Mesothelial cell of epicardium (in vitro differentiated cells): ENCODE data around the gene LIN7A. TPM values are rescaled to one million over a fixed set of nuclear protein-coding genes. Genes with fewer than 3 reads are reported as not detected.
A peak's percentile ranks its signal among the peaks of the same experiment; 100 is the strongest.

Experiments used
- DNase-seq, 2 experiments: peaks; one replicate each; pipeline ENCODE4 v3.0.0; 2021; ENCODE audit warnings: low spot score in 2 of 2; ENCODE audit not compliant: unreplicated experiment in 2 of 2
- H3K27ac Mint-ChIP-seq: 2 replicates; pipeline ENCODE4 v1.8.0; 2021; ENCODE audit warnings: mixed read lengths
- H3K27me3 Mint-ChIP-seq: 2 replicates; pipeline ENCODE4 v1.8.0; 2021; ENCODE audit warnings: low read depth, mixed read lengths
- H3K36me3 Mint-ChIP-seq: 2 replicates; pipeline ENCODE4 v1.8.0; 2021; ENCODE audit warnings: mixed read lengths
- H3K4me1 Mint-ChIP-seq: 2 replicates; pipeline ENCODE4 v1.8.0; 2021; ENCODE audit warnings: mixed read lengths
- H3K4me3 Mint-ChIP-seq: 2 replicates; pipeline ENCODE4 v1.8.0; 2021; ENCODE audit warnings: mild to moderate bottlenecking, moderate library complexity, mixed read lengths
- H3K9me3 Mint-ChIP-seq: 2 replicates; pipeline ENCODE4 v1.8.0; 2021; ENCODE audit warnings: mixed read lengths
- total RNA-seq: library from RNA; stranded (reverse); gene quantifications from 3 replicates; pipeline ENCODE4 v1.2.1, GENCODE V29; 2021
- TF ChIP-seq, protein P1 (sequence below): fragments of 200-600 bp; sonication (generic); IDR thresholded peaks from one replicate; pipeline ENCODE4 v1.5.0; 2021; ENCODE audit warnings: antibody characterized with exemption; ENCODE audit not compliant: unreplicated experiment

LIN7A gene
- total RNA-seq, 1 donor from 2014 or later, result 9.9 TPM

DNA sequence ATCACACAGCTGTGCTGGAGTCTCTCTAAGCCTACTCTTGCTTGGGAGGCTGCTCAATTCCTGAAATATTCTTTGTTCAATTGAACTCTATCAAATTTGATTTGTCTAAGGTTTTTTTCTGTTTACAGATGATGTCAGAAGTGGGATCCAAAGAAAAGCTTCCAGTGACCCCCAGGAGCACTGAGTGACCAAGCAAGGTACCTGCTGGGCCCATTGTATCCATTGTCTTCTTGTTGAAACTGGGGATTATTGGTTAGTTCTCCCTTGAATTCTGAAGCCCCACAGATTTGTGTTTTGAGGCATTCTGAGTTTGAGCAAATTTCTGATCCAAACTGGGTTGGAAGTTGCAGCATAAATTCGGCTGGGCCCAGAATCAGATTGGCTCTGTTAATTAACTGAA, 156.4 kb downstream of the LIN7A start:
- no peak for DNase-seq
- no peaks in the 10 kb centered on the region for H3K27me3 Mint-ChIP-seq
- no peak overlapping the region for H3K4me3 Mint-ChIP-seq
- peaks cover 20% of the 10 kb centered on the region for H3K4me1 Mint-ChIP-seq
- peaks cover 14% of the 10 kb centered on the region for H3K36me3 Mint-ChIP-seq
- peaks cover 23% of the 10 kb centered on the region for H3K9me3 Mint-ChIP-seq
- H3K27ac Mint-ChIP-seq, result no peak overlapping the region
- TF ChIP-seq, protein P1, sequence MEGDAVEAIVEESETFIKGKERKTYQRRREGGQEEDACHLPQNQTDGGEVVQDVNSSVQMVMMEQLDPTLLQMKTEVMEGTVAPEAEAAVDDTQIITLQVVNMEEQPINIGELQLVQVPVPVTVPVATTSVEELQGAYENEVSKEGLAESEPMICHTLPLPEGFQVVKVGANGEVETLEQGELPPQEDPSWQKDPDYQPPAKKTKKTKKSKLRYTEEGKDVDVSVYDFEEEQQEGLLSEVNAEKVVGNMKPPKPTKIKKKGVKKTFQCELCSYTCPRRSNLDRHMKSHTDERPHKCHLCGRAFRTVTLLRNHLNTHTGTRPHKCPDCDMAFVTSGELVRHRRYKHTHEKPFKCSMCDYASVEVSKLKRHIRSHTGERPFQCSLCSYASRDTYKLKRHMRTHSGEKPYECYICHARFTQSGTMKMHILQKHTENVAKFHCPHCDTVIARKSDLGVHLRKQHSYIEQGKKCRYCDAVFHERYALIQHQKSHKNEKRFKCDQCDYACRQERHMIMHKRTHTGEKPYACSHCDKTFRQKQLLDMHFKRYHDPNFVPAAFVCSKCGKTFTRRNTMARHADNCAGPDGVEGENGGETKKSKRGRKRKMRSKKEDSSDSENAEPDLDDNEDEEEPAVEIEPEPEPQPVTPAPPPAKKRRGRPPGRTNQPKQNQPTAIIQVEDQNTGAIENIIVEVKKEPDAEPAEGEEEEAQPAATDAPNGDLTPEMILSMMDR, result no peak

DNA sequence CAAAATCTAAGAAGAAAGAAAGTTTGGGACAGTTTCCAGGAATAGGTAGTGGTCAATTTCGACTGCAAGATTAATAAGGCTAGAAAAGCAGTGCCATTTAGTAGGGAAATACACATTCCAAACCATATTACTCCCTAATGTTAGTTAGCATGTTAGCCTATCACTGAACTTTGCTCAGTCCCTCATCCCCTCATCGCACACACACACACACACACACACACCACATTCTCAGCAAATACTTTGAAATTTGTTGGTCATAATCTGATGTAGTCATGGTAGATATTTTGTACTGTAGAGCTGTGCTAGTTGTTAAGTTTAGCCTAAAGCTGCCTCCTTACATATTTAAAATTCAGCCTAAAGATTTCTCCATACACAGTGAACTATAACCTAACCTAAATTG, 157.0 kb downstream of the LIN7A start:
- DNase-seq, result no peak
- Mint-ChIP-seq H3K4me3 (no peak overlapping the region), H3K4me1 (peaks cover 20% of the 10 kb centered on the region), H3K9me3 (peaks cover 28% of the 10 kb centered on the region), H3K27me3 (no peaks in the 10 kb centered on the region), H3K36me3 (peaks cover 14% of the 10 kb centered on the region), H3K27ac (no peak overlapping the region)
- TF ChIP-seq, protein P1, result no peak

DNA sequence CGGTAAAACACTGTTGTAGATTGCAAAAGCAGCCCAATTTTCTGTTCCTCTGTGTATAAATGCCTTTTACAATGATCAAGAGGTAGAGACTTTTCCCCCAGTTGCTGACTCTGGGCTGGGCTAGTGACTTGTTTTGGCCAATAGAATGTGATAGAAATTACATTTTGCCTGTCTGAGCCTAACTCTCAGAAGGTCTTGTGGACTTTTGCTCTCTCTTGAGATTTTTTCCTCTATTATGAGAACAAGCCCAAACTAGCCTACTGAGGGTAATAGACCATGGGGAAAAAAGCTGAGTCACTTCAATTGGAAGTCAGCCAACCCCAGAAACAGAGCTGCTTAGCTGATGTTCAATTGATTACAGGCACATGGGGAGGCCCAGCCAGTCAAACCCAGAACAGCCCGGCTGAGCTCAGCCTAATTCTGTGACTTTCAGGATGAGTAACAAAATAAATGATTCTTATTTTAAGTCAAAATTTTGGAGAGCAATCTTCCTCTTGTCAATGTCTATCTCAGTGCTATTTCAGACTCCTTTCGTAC, 159.7 kb downstream of the LIN7A start:
- Mint-ChIP-seq H3K27ac (peak overlapping the region; percentile 51), H3K4me3 (no peak overlapping the region), H3K9me3 (peaks cover 44% of the 10 kb centered on the region), H3K27me3 (no peaks in the 10 kb centered on the region), H3K36me3 (peaks cover 25% of the 10 kb centered on the region), H3K4me1 (peaks cover 20% of the 10 kb centered on the region)
- TF ChIP-seq, protein P1, result no peak
- DNase-seq, result no peak

DNA sequence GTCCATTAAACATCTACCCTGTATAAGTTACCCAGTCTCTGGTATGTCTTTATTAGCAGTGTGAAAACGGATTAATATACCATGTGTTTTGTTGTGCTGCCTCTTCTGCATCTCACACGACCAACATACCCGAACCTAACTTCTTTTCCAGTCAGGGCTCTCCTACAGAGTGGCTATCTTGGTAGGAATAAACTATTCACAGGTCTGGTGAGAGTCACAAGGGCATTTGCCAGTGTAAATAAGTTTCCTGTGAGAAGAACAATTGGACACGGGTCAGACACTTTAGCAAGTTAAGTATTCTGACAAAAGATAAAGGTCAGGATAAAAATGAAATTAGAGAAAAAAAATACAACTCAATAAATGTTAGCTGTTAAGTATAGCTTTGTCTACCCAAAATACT, 160.1 kb downstream of the LIN7A start:
- H3K4me1 Mint-ChIP-seq, result peaks cover 20% of the 10 kb centered on the region
- no peaks in the 10 kb centered on the region for H3K27me3 Mint-ChIP-seq
- no peak for DNase-seq
- H3K36me3 Mint-ChIP-seq, result peaks cover 28% of the 10 kb centered on the region
- peaks cover 44% of the 10 kb centered on the region for H3K9me3 Mint-ChIP-seq
- peak overlapping the region; percentile 51 for H3K27ac Mint-ChIP-seq
- TF ChIP-seq, protein P1, result no peak
- H3K4me3 Mint-ChIP-seq, result no peak overlapping the region

DNA sequence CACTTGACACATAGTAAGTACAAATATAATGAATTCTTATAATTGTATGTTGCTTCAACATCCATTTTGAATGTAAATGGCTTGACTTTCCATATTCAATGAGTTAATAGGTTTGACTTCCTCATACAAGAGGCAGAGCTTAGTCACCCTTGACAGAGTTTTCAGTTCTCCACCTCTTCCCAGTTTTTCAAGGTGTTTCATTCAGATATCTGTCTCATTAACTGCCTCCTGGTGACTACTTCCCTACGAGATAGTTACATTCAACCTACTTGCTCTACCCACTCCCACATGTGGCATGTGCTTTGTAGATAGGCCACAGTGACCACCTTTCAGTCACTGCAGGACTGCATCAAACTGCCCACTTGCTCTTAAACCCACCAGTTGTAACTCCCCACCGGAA, 161.0 kb downstream of the LIN7A start:
- Mint-ChIP-seq H3K27me3 (no peaks in the 10 kb centered on the region), H3K4me3 (no peak overlapping the region), H3K27ac (no peak overlapping the region), H3K9me3 (peaks cover 48% of the 10 kb centered on the region), H3K36me3 (peaks cover 28% of the 10 kb centered on the region), H3K4me1 (peaks cover 20% of the 10 kb centered on the region)
- no peak for DNase-seq
- TF ChIP-seq, protein P1, result no peak

DNA sequence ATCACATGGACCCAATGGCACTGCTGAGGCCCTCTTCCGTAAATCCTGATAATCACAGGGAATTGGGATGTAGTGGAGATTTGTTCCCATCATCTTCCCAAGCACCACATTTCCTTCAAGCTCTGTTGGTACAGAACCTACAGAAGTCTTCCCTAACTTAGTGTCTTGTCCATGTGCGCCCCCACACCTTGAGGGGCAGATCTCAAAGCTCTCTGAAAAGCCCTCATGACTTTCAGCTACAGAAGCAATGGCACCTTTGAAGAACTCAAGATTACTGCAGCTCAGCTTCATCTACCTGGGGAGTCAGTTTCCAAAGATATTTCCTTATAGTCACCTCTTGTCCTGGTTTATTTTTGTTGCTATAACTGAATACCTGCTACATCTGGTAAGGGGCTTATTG, 166.8 kb downstream of the LIN7A start:
- H3K27ac Mint-ChIP-seq, result no peak overlapping the region
- peaks cover 18% of the 10 kb centered on the region for H3K36me3 Mint-ChIP-seq
- peaks cover 7% of the 10 kb centered on the region for H3K4me1 Mint-ChIP-seq

More for the DNA sequence above, 166.8 kb downstream of the LIN7A start:
- no peak for DNase-seq
- Mint-ChIP-seq H3K27me3 (no peaks in the 10 kb centered on the region), H3K4me3 (no peak overlapping the region), H3K9me3 (peaks cover 29% of the 10 kb centered on the region)
- TF ChIP-seq, protein P1, result no peak
